IMR-90 (cell line): ENCODE data around the gene SLC8A1. TPM values are rescaled to one million over a fixed set of nuclear protein-coding genes. Genes with fewer than 3 reads are reported as not detected.

ENCODE experiments used
- ATAC-seq: fragments of 200-7000 bp; cut with Tn5 transposase; 2 replicates; pipeline ENCODE4 v1.9.1; 2020; ENCODE audit warnings: low read depth, mild to moderate bottlenecking, moderate library complexity
- BruUV-seq: library from RNA; stranded (reverse); fragments of 400-500 nt; replicated peaks from 2 replicates; lab custom pipeline; 2021; lab: Mats Ljungman, UMichigan
- CTCF ChIA-PET: fragments of 300-600 bp; formaldehyde crosslinking; extraction: SDS; loops from one replicate; lab custom pipeline; 2021; ENCODE audit warnings: antibody characterized with exemption; lab: Yijun Ruan, JAX
- POLR2A ChIA-PET: fragments of 300-600 bp; sonication (Branson Sonifier 250); formaldehyde crosslinking; loops from one replicate; lab custom pipeline; 2022; ENCODE audit warnings: antibody characterized with exemption; ENCODE audit not compliant: unreplicated experiment; lab: Charles Lee
- DNase-seq: peaks from one replicate; pipeline ENCODE4 v3.0.0; 2013
- H2AFZ ChIP-seq: replicated peaks from 2 replicates; pipeline ENCODE3; 2013; ENCODE audit warnings: low read length, mild to moderate bottlenecking; ENCODE audit not compliant: poor library complexity
- H2AK5ac ChIP-seq: 2 replicates; pipeline ENCODE4 v1.6.1; 2013; ENCODE audit warnings: low read depth, low read length, inconsistent platforms
- H2AK9ac ChIP-seq: replicated peaks from 2 replicates; pipeline ENCODE3; 2013; ENCODE audit warnings: mild to moderate bottlenecking, low read depth, low read length, moderate library complexity; ENCODE audit not compliant: poor library complexity
- H2BK120ac ChIP-seq: 2 replicates; pipeline ENCODE4 v1.6.1; 2013; ENCODE audit warnings: low read depth, low read length, inconsistent platforms
- H2BK15ac ChIP-seq: 3 replicates; pipeline ENCODE4 v1.6.1; 2013; ENCODE audit warnings: low read depth, low read length, inconsistent platforms
- H2BK20ac ChIP-seq: 2 replicates; pipeline ENCODE4 v1.6.1; 2013; ENCODE audit warnings: low read depth, mild to moderate bottlenecking, inconsistent platforms, low read length, moderate library complexity
- H2BK5ac ChIP-seq: 2 replicates; pipeline ENCODE4 v1.6.1; 2013; ENCODE audit warnings: mild to moderate bottlenecking, low read depth, low read length, inconsistent platforms; ENCODE audit not compliant: poor library complexity, severe bottlenecking
- H3K14ac ChIP-seq: replicated peaks from 2 replicates; pipeline ENCODE4 v1.6.1; 2013; ENCODE audit warnings: low read depth, low read length, inconsistent platforms
- H3K18ac ChIP-seq: 2 replicates; pipeline ENCODE4 v1.6.1; 2013; ENCODE audit warnings: low read depth, low read length, control low read depth
- H3K23ac ChIP-seq: 2 replicates; pipeline ENCODE4 v1.6.1; 2013; ENCODE audit warnings: low read depth, low read length, inconsistent platforms
- H3K27ac ChIP-seq: 2 replicates; pipeline ENCODE4 v1.5.1; 2013; ENCODE audit warnings: mild to moderate bottlenecking, control low read depth, low read length; ENCODE audit not compliant: insufficient read depth
- H3K27me3 ChIP-seq: 2 replicates; pipeline ENCODE4 v1.6.1; 2013; ENCODE audit warnings: low read length; ENCODE audit not compliant: control insufficient read depth, insufficient read depth
- H3K36me3 ChIP-seq: 2 replicates; pipeline ENCODE4 v1.6.1; 2013; ENCODE audit warnings: low read length, mixed read lengths; ENCODE audit not compliant: control insufficient read depth, insufficient read depth
- H3K4ac ChIP-seq: 2 replicates; pipeline ENCODE4 v1.6.1; 2013; ENCODE audit warnings: low read depth, low read length, inconsistent platforms
- H3K4me1 ChIP-seq: 2 replicates; pipeline ENCODE4 v1.6.1; 2013; ENCODE audit warnings: low read length, mixed read lengths; ENCODE audit not compliant: control insufficient read depth, insufficient read depth
- H3K4me2 ChIP-seq: 2 replicates; pipeline ENCODE4 v1.6.1; 2013; ENCODE audit warnings: low read depth, mild to moderate bottlenecking, control low read depth, low read length, moderate library complexity
- H3K4me3 ChIP-seq: 2 replicates; pipeline ENCODE4 v1.5.1; 2013; ENCODE audit warnings: low read depth, mild to moderate bottlenecking, control low read depth, low read length, moderate library complexity; ENCODE audit not compliant: insufficient read depth
- H3K56ac ChIP-seq: 2 replicates; pipeline ENCODE4 v1.6.1; 2013; ENCODE audit warnings: low read length, inconsistent platforms; ENCODE audit not compliant: insufficient read depth; ENCODE audit errors: extremely low read depth
- H3K79me1 ChIP-seq, 2 experiments: 2 replicates each; pipeline ENCODE4 v1.6.1; 2013; ENCODE audit warnings: low read length in 2 of 2, inconsistent platforms in 1 of 2, low read depth in 1 of 2
- H3K9ac ChIP-seq: 2 replicates; pipeline ENCODE4 v1.6.1; 2013; ENCODE audit warnings: low read depth, low read length, control low read depth
- H3K9me1 ChIP-seq: 2 replicates; pipeline ENCODE4 v1.6.1; 2013; ENCODE audit warnings: low read length, inconsistent platforms; ENCODE audit not compliant: insufficient read depth
- H3K9me3 ChIP-seq: 2 replicates; pipeline ENCODE4 v1.6.1; 2013; ENCODE audit warnings: low read length; ENCODE audit not compliant: control insufficient read depth, insufficient read depth
- H4K20me1 ChIP-seq: 2 replicates; pipeline ENCODE4 v1.6.1; 2013; ENCODE audit warnings: low read length, inconsistent platforms; ENCODE audit not compliant: insufficient read depth
- H4K5ac ChIP-seq: 2 replicates; pipeline ENCODE4 v1.6.1; 2013; ENCODE audit warnings: mild to moderate bottlenecking, low read depth, low read length, control low read depth
- H4K8ac ChIP-seq, 2 experiments: 2 replicates each; pipeline ENCODE4 v1.6.1; 2013; ENCODE audit warnings: low read depth in 2 of 2, low read length in 2 of 2, control low read depth in 1 of 2, inconsistent platforms in 1 of 2
- H4K91ac ChIP-seq: 2 replicates; pipeline ENCODE4 v1.6.1; 2013; ENCODE audit warnings: low read depth, low read length, inconsistent platforms; ENCODE audit not compliant: insufficient read depth
- BHLHE40 ChIP-seq: fragments of 150-350 bp; IDR thresholded peaks from 2 replicates; pipeline ENCODE4 v1.6.1; 2016; ENCODE audit warnings: mild to moderate bottlenecking, low read depth, low read length
- CEBPB ChIP-seq: IDR thresholded peaks from 2 replicates; pipeline ENCODE4 v1.6.1; 2012; ENCODE audit warnings: low read depth, low read length, improper control_type of control experiment
- ELK1 ChIP-seq: fragments of 150-350 bp; IDR thresholded peaks from 2 replicates; pipeline ENCODE4 v1.6.1; 2016; ENCODE audit warnings: low read depth, mild to moderate bottlenecking, low read length, moderate library complexity, borderline replicate concordance
- FOS ChIP-seq: fragments of 150-350 bp; IDR thresholded peaks from 2 replicates; pipeline ENCODE4 v1.6.1; 2016; ENCODE audit warnings: low read depth, low read length
- MAFK ChIP-seq: IDR thresholded peaks from 2 replicates; pipeline ENCODE4 v1.6.1; 2012; ENCODE audit warnings: low read depth, low read length, improper control_type of control experiment
- MAZ ChIP-seq: IDR thresholded peaks from 2 replicates; pipeline ENCODE4 v1.6.1; 2012; ENCODE audit warnings: low read depth, mild to moderate bottlenecking, low read length, improper control_type of control experiment, moderate library complexity, borderline replicate concordance
- NFE2L2 ChIP-seq: fragments of 150-350 bp; IDR thresholded peaks from 2 replicates; pipeline ENCODE4 v1.6.1; 2016; ENCODE audit warnings: low read depth, mild to moderate bottlenecking, low read length
- POLR2A ChIP-seq: IDR thresholded peaks from 2 replicates; pipeline ENCODE4 v1.6.1; 2012; ENCODE audit warnings: mild to moderate bottlenecking, low read depth, low read length
- SMC3 ChIP-seq: fragments of 150-350 bp; IDR thresholded peaks from 2 replicates; pipeline ENCODE4 v1.6.1; 2016; ENCODE audit warnings: low read depth, mild to moderate bottlenecking, antibody characterized with exemption, low read length, moderate library complexity
- USF2 ChIP-seq: fragments of 150-350 bp; IDR thresholded peaks from 2 replicates; pipeline ENCODE4 v1.6.1; 2017; ENCODE audit warnings: mild to moderate bottlenecking, antibody characterized with exemption, low read length, low read depth
- WGBS, 2 experiments: methylation state at CpG; one replicate each; pipeline versions ENCODE4 v1.1.5 to v1.1.7; 2013; ENCODE audit warnings: missing lambda C conversion rate in 2 of 2; ENCODE audit not compliant: insufficient read length in 1 of 2; ENCODE audit errors: extremely low coverage in 2 of 2; 5-methylcytosine and 5-hydroxymethylcytosine counted together
- dilution Hi-C: fragments of 300-500 bp; cut with HindIII; formaldehyde crosslinking; loops from one replicate; pipeline ENCODE4 v1.14.3; 2018; ENCODE audit warnings: low sequenced_read_pairs; ENCODE audit not compliant: unreplicated experiment
- in situ Hi-C: fragments of 300-500 bp; cut with MboI; formaldehyde crosslinking; loops from 3 replicates; pipeline ENCODE4 v1.14.3; 2019; ENCODE audit warnings: low sequenced_read_pairs, inconsistent platforms, mixed read lengths
- intact Hi-C: fragments of 100-400 bp; cut with micrococcal nuclease; formaldehyde crosslinking; loops from 2 replicates; pipeline ENCODE4 v1.10.0; 2022
- polyA plus RNA-seq, 3 experiments: library from polyadenylated mRNA; depleted of rRNA; stranded (reverse); fragments of >200 nt; gene quantifications; 2 replicates each; pipeline ENCODE4 v1.2.3, GENCODE V29; 2012; ENCODE audit warnings: low replicate concordance in 1 of 3
- total RNA-seq: library from RNA; depleted of rRNA; stranded (reverse); fragments of >200 nt; gene quantifications from 2 replicates; pipeline ENCODE4 v1.2.3, GENCODE V29; 2012

Gene SLC8A1
- total and polyA plus RNA-seq, 2 of the 4 experiments (the other 2 are of a cell fraction), result 7.7 to 57.0 TPM

DNA sequence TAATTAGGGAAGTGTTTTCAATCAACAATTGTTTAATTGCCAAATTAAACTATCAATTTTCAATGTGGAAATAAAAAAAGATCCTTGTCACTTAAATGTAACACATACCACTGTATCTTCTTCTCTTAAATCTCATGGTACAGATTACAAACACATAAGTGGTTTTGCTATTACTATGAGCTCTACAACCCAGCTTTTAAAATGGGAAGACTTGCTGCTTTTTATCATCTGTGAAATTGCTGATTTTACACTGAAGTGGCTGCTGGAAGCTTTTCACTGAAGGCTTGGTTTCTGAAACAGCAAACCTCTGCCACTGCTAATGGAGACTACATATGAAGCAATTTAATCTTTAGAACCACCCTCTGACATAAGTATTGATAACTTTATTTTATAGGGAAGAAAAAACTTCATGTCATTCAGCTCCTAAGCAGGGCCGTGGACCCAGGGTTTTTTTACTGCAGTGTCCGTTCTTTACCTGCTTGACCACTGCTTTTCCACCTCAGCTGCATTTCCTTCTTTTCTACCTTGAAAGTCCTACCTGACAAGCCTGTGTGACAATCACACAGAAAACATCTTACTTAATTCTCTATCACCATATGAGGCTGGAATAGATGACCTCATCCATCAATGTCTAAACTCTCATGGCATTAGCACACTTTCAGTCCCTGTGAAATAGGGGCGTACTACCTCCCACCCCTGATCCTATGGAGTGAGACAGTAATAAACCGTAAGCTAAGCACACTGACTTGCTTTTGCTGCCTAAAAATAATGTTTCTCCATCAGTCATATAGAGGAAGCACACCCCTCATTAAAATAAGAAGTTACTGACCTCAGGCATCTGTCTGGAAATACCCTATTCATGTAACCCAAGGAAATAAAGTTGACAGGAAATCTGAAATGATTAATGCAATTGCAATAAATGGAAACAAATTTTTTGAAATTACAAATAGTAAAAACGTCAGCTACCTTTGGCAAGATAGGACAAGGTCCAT, 19.2 kb upstream of the SLC8A1 start (continued):
- no peak for TF ChIP-seq MAFK

- intact Hi-C loops (no loop called here), in situ Hi-C loops (no loop called here), dilution Hi-C loops (no loop called here)
- Histone ChIP-seq H4K20me1 (no peaks in the 10 kb centered on the region), H3K18ac (no peak overlapping the region), H3K14ac (no peak overlapping the region), H3K4me3 (no peak overlapping the region), H2AK5ac (no peak overlapping the region), H2BK5ac (no peak overlapping the region), H3K36me3 (no peaks in the 10 kb centered on the region), H3K4ac (no peak overlapping the region), H3K56ac (no peak overlapping the region), H2AK9ac (no peak overlapping the region), H3K9me3 (no peaks in the 10 kb centered on the region), H3K4me2 (no peak overlapping the region), H3K9me1 (no peaks in the 10 kb centered on the region), H4K8ac (no peak overlapping the region), H3K79me1 (no peaks in the 10 kb centered on the region), H2BK20ac (no peak overlapping the region), H3K9ac (no peak overlapping the region), H3K4me1 (no peaks in the 10 kb centered on the region), H2BK15ac (no peak overlapping the region), H3K27me3 (no peaks in the 10 kb centered on the region), H4K91ac (no peak overlapping the region), H4K5ac (no peak overlapping the region), H3K23ac (no peak overlapping the region), H2AFZ (no peak overlapping the region), H2BK120ac (no peak overlapping the region), H3K27ac (no peak overlapping the region)
- CTCF ChIA-PET, result interaction anchor here (1.1 kb wide), 1 partner anchor 12 kb away, joined by 3 read pairs; no protein-coding TSS in a partner anchor
- BruUV-seq, result no TSS peak
- ATAC-seq, result no peak
- DNase-seq, result no peak
- WGBS, 2 experiments, result no CpG with 5 or more reads among the region's 2 CpGs
- POLR2A ChIA-PET, result no interaction called here
- TF ChIP-seq USF2 (no peak), CEBPB (no peak), FOS (no peak), POLR2A (no peak), MAFK (no peak), BHLHE40 (no peak), SMC3 (no peak), MAZ (no peak), ELK1 (no peak), NFE2L2 (no peak)
Observed at GRCh38 chr2:40466935-40467572, 15.2 kb upstream of the SLC8A1 start.
